ENCODE data around the gene CALCOCO1. TPM values are rescaled to one million over a fixed set of nuclear protein-coding genes. Genes with fewer than 3 reads are reported as not detected.

The CALCOCO1 gene
- total and polyA plus RNA-seq, 12 donors = 48.0 to 187 (median 122) TPM

DNA sequence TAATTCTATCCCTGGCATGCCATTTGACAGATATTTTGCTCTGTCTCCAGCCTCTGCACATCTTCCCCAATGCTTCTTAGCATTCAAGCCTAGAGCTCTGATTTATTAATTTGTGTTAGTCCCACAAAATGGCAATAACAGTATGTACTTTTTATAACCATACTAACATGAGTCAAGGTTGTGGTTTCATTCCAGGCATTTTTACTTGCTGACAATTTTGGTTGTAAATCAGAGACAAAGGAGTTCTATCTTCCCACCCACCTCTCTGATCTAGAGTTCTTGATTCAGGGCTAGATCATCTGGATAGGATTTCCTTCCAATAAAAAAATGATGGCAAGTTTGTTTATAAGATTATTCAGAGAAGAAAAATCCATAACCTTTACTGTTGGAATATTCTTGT is 43.0 kb upstream of the CALCOCO1 start:
- Histone ChIP-seq H3K27me3 (peaks cover 18% of the 10 kb centered on the region), H3K4me3 (no peak overlapping the region), H3K4me1 (replicated peaks in 1 of 2) (no peaks in the 10 kb centered on the region), H3K36me3 (replicated peaks in 1 of 2) (no peaks in the 10 kb centered on the region), H3K9me3 (replicated peaks in 1 of 3) (no peaks in the 10 kb centered on the region), H3K27ac (no peak overlapping the region)
- DNase-seq = no peak
- TF ChIP-seq, protein P1, sequence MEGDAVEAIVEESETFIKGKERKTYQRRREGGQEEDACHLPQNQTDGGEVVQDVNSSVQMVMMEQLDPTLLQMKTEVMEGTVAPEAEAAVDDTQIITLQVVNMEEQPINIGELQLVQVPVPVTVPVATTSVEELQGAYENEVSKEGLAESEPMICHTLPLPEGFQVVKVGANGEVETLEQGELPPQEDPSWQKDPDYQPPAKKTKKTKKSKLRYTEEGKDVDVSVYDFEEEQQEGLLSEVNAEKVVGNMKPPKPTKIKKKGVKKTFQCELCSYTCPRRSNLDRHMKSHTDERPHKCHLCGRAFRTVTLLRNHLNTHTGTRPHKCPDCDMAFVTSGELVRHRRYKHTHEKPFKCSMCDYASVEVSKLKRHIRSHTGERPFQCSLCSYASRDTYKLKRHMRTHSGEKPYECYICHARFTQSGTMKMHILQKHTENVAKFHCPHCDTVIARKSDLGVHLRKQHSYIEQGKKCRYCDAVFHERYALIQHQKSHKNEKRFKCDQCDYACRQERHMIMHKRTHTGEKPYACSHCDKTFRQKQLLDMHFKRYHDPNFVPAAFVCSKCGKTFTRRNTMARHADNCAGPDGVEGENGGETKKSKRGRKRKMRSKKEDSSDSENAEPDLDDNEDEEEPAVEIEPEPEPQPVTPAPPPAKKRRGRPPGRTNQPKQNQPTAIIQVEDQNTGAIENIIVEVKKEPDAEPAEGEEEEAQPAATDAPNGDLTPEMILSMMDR (IDR thresholded peaks at IDR 0.05) = no peak
- no peak for TF ChIP-seq POLR2A (IDR thresholded peaks at IDR 0.05)
- intact Hi-C loops (cut with DNase I) = no loop called here

DNA sequence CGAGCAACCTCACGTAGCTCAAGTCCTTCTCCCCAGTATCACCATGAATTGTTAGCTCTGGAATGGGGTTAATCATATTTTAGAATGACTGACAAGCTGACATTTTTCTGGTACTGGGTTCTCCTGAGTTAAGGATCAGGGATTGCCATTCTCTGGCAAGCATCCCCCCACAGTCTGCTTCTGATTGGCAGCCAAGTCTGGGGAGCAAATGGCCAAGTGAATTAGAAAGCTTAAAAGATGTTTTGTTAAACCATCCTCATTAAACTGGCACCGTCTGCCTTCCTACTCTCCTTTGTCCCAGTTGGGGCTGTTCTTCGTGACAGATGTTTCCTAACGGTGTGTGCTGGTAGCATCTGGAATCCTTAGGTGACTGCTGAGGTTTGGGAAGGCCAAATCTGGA is 41.7 kb upstream of the CALCOCO1 start:
- TF ChIP-seq, protein P1 (IDR thresholded peaks at IDR 0.05) = no peak
- no peak for TF ChIP-seq POLR2A (IDR thresholded peaks at IDR 0.05)
- Histone ChIP-seq H3K4me3 (no peak overlapping the region), H3K36me3 (replicated peaks in 1 of 2) (no peaks in the 10 kb centered on the region), H3K27ac (no peak overlapping the region), H3K27me3 (peaks cover 22% of the 10 kb centered on the region), H3K4me1 (replicated peaks in 1 of 2) (no peaks in the 10 kb centered on the region), H3K9me3 (replicated peaks in 1 of 3) (no peaks in the 10 kb centered on the region)
- no peak for DNase-seq
- WGBS, 4 donors = 72 to 88% (median 83%) methylated on average over 5 of the region's 5 CpGs
- intact Hi-C loops (cut with DNase I) = no loop called here

DNA sequence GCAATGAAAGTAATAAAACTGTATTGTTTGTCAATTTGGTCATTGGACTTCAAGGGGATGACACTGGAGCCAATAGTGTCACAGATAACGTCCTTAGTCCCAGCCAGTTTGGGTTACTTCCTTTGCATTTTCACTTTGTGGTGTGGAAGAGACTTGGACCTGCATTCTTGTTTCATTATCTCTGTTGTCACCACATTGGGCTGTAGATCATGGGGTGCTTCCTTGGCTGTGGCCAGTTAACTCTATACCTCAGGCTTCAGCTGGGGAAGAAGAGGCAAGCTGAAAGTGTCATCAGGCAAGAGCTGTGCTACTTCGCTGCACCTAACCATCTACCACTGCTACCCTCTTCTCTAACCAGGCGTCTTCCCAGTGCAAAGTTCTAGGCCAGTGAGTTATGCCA is 39.6 kb upstream of the CALCOCO1 start:
- no peak for DNase-seq
- Histone ChIP-seq H3K27ac (no peak overlapping the region), H3K4me3 (no peak overlapping the region), H3K27me3 (peaks cover 32% of the 10 kb centered on the region), H3K36me3 (replicated peaks in 1 of 2) (no peaks in the 10 kb centered on the region), H3K9me3 (replicated peaks in 1 of 3) (no peaks in the 10 kb centered on the region), H3K4me1 (replicated peaks in 1 of 2) (no peaks in the 10 kb centered on the region)
- 62 to 68% (median 64%) methylated on average over 1 to 3 of the region's 3 CpGs for WGBS, 4 donors
- TF ChIP-seq POLR2A (IDR thresholded peaks at IDR 0.05) = no peak
- TF ChIP-seq, protein P1 (IDR thresholded peaks at IDR 0.05) = no peak
- intact Hi-C loops (cut with DNase I) = no loop called here

DNA sequence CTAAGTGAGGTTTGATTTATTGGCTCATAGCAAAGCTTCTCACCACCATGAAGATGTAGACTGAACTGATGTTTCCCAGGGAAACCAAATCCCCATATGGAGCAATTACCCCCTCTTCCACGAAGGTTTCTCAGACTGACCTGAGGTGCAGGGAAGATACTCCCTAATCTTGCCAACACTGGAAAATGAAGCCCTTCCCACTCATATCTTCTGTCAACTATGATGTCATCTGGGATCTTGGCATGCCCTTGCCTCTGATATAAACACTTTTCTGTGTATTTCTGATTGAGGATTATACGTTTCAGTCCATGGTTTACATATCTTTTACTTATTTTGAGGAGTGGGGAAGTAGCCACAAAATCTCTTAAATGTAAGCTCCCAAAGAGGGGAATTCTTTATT is 38.6 kb upstream of the CALCOCO1 start:
- no peak for TF ChIP-seq POLR2A (IDR thresholded peaks at IDR 0.05)
- TF ChIP-seq, protein P1 (IDR thresholded peaks at IDR 0.05) = no peak
- no peaks in the 10 kb centered on the region for H3K9me3 ChIP-seq (replicated peaks in 1 of 3)
- DNase-seq = no peak
- no peak overlapping the region for H3K4me3 ChIP-seq
- H3K27ac ChIP-seq = no peak overlapping the region
- no peaks in the 10 kb centered on the region for H3K36me3 ChIP-seq (replicated peaks in 1 of 2)
- H3K27me3 ChIP-seq = peaks cover 32% of the 10 kb centered on the region
- H3K4me1 ChIP-seq (replicated peaks in 1 of 2) = no peaks in the 10 kb centered on the region
- intact Hi-C loops (cut with DNase I) = no loop called here
- WGBS, 4 donors = 68 to 77% (median 71%) methylated on average over 2 of the region's 2 CpGs

Data from adrenal gland (tissue), 12 donors.